ELF-1 (cell line): ENCODE data around the gene OR56A5.

Experiments
- DNase-seq: peaks from one replicate; pipeline ENCODE4 v3.0.0-alpha.2; 2016; ENCODE audit warnings: low read depth, low spot score

OR56A5 gene

GRCh38 chr11:5933116-5933515 lies 35.2 kb downstream of the OR56A5 start:
- DNase-seq: no peak

DNA sequence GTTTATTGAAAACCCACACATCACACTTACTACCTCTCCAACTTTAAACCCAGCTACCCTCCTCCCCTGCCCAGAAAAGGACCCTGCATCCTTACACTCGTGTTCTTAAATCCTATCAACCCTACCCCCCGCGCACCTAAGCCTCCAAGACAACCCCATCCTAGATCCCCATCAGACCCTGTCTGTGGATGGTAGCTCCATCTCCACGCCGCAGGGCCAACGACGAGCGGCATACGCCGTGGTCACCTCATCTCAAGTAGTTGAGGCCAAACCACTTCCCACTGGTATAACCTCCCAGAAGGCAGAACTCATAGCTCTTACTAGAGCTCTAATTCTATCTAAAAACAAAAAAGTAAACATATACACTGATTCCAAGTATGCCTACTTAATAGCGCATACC lies 35.6 kb downstream of the OR56A5 start:
- no peak for DNase-seq

GRCh38 chr11:5931061-5931460 lies 37.2 kb downstream of the OR56A5 start:
- DNase-seq: no peak

DNA sequence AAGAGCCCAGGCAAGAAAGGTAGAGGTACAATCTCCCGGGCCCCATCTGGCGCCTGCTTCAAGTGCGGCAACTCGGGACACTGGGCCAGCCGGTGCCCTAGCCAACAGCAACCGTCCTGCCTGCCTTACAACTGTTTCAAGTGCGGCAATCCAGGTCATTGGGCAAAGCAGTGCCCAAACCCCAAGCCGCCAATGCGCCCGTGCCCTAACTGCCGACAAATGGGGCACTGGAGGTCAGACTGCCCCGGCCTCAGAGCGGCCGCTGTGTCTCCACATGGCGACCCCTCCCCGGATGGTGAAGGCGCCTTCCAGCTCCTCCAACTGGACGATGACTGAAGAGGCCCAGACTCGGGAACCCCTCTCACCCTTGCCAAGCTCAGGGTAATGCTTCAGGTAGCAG lies 37.7 kb downstream of the OR56A5 start:
- no peak for DNase-seq

- no peak for DNase-seq
Measured at GRCh38 chr11:5929571-5930368, 38.5 kb downstream of the OR56A5 start.

GRCh38 chr11:5928811-5929210 lies 39.5 kb downstream of the OR56A5 start:
- no peak for DNase-seq

- no peak for DNase-seq
Measured at GRCh38 chr11:5928271-5928670, 40.0 kb downstream of the OR56A5 start.

DNA sequence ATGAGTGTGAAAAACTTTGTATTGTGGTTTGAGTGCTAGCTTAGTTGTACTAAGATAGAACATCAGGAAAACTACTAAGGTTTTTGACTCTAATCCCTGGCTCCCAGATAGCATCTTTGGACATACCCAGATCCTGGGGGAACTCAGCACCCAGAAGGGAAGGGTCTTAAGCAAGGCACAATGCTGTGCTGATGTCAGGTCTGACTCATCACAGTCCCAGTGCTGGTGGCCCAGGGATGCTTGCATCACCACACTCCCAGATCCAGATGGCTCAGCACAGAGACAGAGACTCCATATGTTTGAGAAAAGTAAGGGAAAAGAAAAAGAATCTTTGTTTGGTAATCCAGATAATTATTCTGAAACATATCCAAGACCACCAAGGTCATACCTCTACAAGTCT lies 44.5 kb downstream of the OR56A5 start:
- no peak for DNase-seq

DNA sequence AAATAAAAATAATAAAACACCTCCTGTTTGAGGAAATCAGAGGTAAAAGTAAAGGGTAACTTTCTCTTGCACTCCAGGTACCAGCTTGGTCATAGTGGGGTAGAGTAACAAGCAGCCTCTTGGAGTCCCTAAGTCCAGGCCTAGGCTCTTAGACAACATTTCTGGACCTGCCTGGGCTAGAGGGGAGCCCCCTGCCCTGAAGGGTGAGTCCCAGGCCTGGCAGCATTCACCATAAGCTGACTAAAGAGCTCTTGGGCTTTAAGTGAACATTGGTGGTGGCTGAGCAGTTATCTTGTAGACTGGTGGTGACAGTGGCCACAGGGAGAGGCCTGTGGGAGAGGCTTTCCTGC lies 44.9 kb downstream of the OR56A5 start:
- DNase-seq: no peak

DNA sequence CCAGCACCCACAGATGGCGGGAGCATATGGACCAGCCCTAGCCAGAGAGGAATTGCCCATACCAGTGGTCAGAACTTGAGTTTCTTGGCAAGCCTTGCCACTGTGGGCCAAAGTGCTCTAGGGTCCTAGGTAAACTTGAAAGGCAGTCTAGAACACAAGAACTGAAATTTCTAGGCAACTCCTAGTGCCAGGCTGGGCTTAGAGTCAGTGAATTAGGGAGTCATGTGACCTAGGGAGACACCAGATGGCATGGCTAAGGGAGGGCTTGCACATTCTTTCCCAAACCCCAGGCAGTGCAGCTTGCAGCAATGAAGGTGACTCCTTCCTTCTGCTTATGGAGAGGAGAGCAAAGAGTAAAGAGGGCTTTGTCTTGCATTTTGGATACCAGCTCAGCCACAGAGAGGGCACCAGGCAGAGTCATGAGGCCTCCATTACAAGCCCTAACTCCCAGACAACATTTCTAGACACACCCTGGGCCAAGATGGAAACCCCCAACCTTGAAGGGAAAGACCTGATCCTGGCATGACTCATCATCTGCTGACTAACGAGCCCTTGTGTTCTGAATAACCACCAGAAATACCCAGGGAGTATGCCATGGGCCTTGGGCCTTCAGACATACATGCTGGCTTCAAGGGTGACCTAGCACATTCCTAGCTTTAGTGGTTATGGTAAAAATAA lies 45.4 kb downstream of the OR56A5 start:
- DNase-seq: no peak
